ENCODE measurements around the gene UBAP2L. TPM values are rescaled to one million over a fixed set of nuclear protein-coding genes. Genes with fewer than 3 reads are reported as not detected.
"Not testable (repeated sequence)": the region's sequence is repeated elsewhere in the genome, so short reads cannot be mapped to it uniquely, and the experiment has no call there.

The UBAP2L gene
- total and polyA plus RNA-seq, 4 donors: 58.4 to 155 (median 99.7) TPM

- Histone ChIP-seq H3K4me1 (ENCODE audit: control insufficient read depth, insufficient read depth, low read length) (peaks cover 3% of the 10 kb centered on the region), H3K36me3 (ENCODE audit: control insufficient read depth, insufficient read depth, low read length) (peaks cover 19% of the 10 kb centered on the region), H3K27me3 (ENCODE audit: control insufficient read depth, insufficient read depth, low read length) (no peaks in the 10 kb centered on the region), H3K27ac (ENCODE audit: low read depth, low read length) (peak overlapping the region; percentile 97), H3K4me3 (ENCODE audit: low read depth, low read length) (peak overlapping the region; percentile 83), H3K9me3 (ENCODE audit: control insufficient read depth, insufficient read depth, low read length) (no peaks in the 10 kb centered on the region)
- DNase-seq (ENCODE audit: low read depth in 4 of 6, low spot score in 6 of 6): peak in 1 of 6 donors; percentile 9
- 45% methylated on average over 3 of the region's 5 CpGs for WGBS (ENCODE audit: insufficient coverage)
These were observed 1.2 kb upstream of the UBAP2L start for GRCh38 chr1:154219541-154219940.

DNA sequence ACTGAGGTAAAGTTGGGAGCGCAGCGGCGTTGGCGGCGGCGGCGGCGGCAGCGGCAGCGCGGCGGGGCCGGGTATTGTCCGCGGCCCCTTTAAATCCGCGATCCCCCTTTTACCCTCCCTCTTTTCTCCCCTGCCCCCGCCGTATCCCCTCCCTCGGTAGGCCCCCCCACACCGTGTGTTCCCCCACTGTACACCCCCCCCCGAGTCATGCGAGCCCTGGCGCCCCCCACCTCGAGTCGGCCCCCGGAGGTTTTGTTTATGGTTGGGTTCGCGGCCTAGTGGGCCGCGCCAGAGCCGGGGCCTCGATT is 169 bp downstream of the UBAP2L start:
- H3K4me1 ChIP-seq (ENCODE audit: control insufficient read depth, insufficient read depth, low read length): peaks cover 3% of the 10 kb centered on the region
- WGBS (ENCODE audit: insufficient coverage): 0% methylated on average over 9 of the region's 33 CpGs

DNA sequence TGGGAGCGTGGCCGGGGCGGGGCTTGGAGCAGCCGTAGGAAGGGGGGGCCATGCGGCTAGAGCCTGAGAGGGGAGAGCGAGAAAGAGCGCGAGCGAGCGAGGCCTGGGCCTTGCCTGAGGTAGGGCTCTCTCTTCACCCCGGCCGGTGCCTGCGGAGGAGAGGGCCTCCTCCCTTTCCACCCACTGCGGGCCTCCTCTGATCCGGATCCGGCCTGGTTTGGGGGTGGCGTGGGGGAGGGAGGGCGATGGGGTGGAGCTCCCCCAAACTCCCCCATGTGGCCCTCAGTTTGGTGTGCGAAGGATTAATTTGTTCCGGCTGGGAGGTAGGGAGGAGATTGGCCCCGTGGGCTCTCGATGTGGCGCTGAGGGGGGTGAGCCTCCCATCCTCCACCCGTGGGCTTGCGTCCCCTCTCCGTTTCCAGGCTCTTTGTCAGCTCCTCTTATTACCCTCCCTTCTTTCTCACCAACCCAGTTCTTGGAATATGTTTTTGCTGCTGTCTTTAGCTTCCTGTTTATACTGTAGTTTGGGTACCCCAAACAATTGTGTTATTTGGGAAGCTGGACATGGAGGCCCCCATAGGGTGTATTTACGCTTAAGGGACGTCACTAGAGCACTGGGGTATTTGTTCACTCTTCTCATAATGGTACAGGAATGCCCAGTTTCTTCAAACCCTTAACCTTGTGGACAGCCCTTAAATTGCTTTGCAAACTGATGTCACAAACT is 685 bp downstream of the UBAP2L start:
- H3K9me3 ChIP-seq (ENCODE audit: control insufficient read depth, insufficient read depth, low read length): no peaks in the 10 kb centered on the region
- peak overlapping the region; percentile 93 for H3K27ac ChIP-seq (ENCODE audit: low read depth, low read length)
- 0% methylated on average over 4 of the region's 28 CpGs for WGBS (ENCODE audit: insufficient coverage)
- H3K27me3 ChIP-seq (ENCODE audit: control insufficient read depth, insufficient read depth, low read length): no peaks in the 10 kb centered on the region
- peaks cover 18% of the 10 kb centered on the region for H3K36me3 ChIP-seq (ENCODE audit: control insufficient read depth, insufficient read depth, low read length)
- DNase-seq (ENCODE audit: low read depth in 4 of 6, low spot score in 6 of 6): peak in 5 of 6 donors; percentile 8 to 75 (median 29)
- H3K4me3 ChIP-seq (ENCODE audit: low read depth, low read length): peak overlapping the region; percentile 88
- H3K4me1 ChIP-seq (ENCODE audit: control insufficient read depth, insufficient read depth, low read length): peaks cover 3% of the 10 kb centered on the region

More for the DNA sequence above, 169 bp downstream of the UBAP2L start:
- Histone ChIP-seq H3K27me3 (ENCODE audit: control insufficient read depth, insufficient read depth, low read length) (no peaks in the 10 kb centered on the region), H3K27ac (ENCODE audit: low read depth, low read length) (peak overlapping the region; percentile 93), H3K9me3 (ENCODE audit: control insufficient read depth, insufficient read depth, low read length) (no peaks in the 10 kb centered on the region), H3K4me3 (ENCODE audit: low read depth, low read length) (peak overlapping the region; percentile 88), H3K36me3 (ENCODE audit: control insufficient read depth, insufficient read depth, low read length) (peaks cover 21% of the 10 kb centered on the region)
- peak in 1 of 6 donors; percentile 28 for DNase-seq (ENCODE audit: low read depth in 4 of 6, low spot score in 6 of 6)

DNA sequence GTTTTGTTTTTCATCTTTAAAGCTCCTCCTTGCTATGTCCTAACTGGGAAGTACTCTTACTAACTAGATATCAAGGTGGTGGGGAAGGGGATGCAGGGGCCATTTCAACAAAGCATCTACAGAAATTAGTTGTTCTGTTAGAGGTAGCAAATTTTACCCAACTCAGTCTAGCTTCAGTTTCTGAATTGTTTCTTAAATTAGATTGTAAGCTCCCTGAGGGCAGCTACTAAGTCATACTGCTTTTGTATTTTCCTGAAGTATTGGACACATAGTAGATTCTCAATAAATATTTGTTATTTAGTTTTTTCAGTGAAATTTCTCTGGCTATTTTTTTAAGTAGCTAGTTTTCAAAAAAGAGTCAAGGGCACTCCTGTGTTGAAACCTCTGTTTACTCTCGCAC is 1.8 kb downstream of the UBAP2L start:
- Histone ChIP-seq H3K4me1 (ENCODE audit: control insufficient read depth, insufficient read depth, low read length) (peaks cover 3% of the 10 kb centered on the region), H3K27me3 (ENCODE audit: control insufficient read depth, insufficient read depth, low read length) (no peaks in the 10 kb centered on the region), H3K36me3 (ENCODE audit: control insufficient read depth, insufficient read depth, low read length) (peaks cover 17% of the 10 kb centered on the region), H3K27ac (ENCODE audit: low read depth, low read length) (no peak overlapping the region), H3K9me3 (ENCODE audit: control insufficient read depth, insufficient read depth, low read length) (no peaks in the 10 kb centered on the region), H3K4me3 (ENCODE audit: low read depth, low read length) (peak overlapping the region; percentile 88)
- no CpG with 5 or more reads among the region's 1 CpG for WGBS (ENCODE audit: insufficient coverage)
- no peak for DNase-seq (ENCODE audit: low read depth in 4 of 6, low spot score in 6 of 6)

- Histone ChIP-seq H3K36me3 (ENCODE audit: control insufficient read depth, insufficient read depth, low read length) (peaks cover 17% of the 10 kb centered on the region), H3K4me1 (ENCODE audit: control insufficient read depth, insufficient read depth, low read length) (peaks cover 3% of the 10 kb centered on the region), H3K9me3 (ENCODE audit: control insufficient read depth, insufficient read depth, low read length) (no peaks in the 10 kb centered on the region), H3K27me3 (ENCODE audit: control insufficient read depth, insufficient read depth, low read length) (no peaks in the 10 kb centered on the region), H3K27ac (ENCODE audit: low read depth, low read length) (no peak overlapping the region), H3K4me3 (ENCODE audit: low read depth, low read length) (no peak overlapping the region)
- DNase-seq (ENCODE audit: low read depth in 4 of 6, low spot score in 6 of 6): no peak
- no CpG with 5 or more reads among the region's 1 CpG for WGBS (ENCODE audit: insufficient coverage)
These were observed 2.2 kb downstream of the UBAP2L start for GRCh38 chr1:154222918-154223317.

DNA sequence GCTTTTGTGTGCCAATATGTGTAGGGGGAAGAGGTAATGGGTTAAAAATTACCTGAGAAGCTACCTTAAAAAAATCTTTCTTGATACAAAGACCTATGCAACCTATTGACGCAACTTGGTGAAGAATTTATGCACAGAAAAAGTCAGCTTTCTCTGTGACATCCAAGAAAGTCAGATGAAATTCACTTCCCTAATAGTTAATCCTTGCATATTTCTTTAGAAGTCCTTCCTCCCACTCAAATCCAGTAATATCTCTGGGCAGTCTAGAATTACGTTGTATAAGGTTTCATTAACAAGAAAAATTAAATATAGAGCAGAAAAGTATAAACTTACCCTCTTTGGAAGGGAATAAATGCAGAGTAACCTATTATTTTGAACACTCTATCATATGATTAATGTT is 2.9 kb downstream of the UBAP2L start:
- H3K4me3 ChIP-seq (ENCODE audit: low read depth, low read length): no peak overlapping the region

DNA sequence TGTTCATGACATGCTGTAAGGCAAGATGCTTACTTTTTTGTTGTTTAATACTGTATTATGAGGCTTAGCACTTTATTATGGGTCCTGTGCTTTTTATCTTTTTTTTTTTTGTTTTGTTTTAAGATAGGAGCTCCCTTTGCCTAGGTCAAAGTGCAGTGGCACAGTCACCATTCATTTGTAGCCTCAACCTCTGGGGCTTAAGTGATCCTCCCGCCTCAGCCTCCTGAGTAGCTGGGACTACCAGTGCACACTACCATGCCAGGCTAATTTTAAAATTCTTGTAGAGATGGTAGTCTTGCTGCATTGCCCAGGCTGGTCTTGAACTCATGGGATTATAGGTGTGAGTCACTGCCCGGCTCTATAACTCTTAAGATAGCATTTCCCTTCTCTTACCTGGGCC is 4.6 kb downstream of the UBAP2L start:
- no peak overlapping the region for H3K4me3 ChIP-seq (ENCODE audit: low read depth, low read length)
- WGBS (ENCODE audit: insufficient coverage): no CpG with 5 or more reads among the region's 2 CpGs
- H3K27ac ChIP-seq (ENCODE audit: low read depth, low read length): no peak overlapping the region
- DNase-seq (ENCODE audit: low read depth in 4 of 6, low spot score in 6 of 6): no peak
- peaks cover 35% of the 10 kb centered on the region for H3K36me3 ChIP-seq (ENCODE audit: control insufficient read depth, insufficient read depth, low read length)
- H3K9me3 ChIP-seq (ENCODE audit: control insufficient read depth, insufficient read depth, low read length): no peaks in the 10 kb centered on the region
- H3K4me1 ChIP-seq (ENCODE audit: control insufficient read depth, insufficient read depth, low read length): no peaks in the 10 kb centered on the region
- no peaks in the 10 kb centered on the region for H3K27me3 ChIP-seq (ENCODE audit: control insufficient read depth, insufficient read depth, low read length)

More for the DNA sequence above, 2.9 kb downstream of the UBAP2L start:
- Histone ChIP-seq H3K9me3 (ENCODE audit: control insufficient read depth, insufficient read depth, low read length) (no peaks in the 10 kb centered on the region), H3K4me1 (ENCODE audit: control insufficient read depth, insufficient read depth, low read length) (peaks cover 3% of the 10 kb centered on the region), H3K27me3 (ENCODE audit: control insufficient read depth, insufficient read depth, low read length) (no peaks in the 10 kb centered on the region), H3K27ac (ENCODE audit: low read depth, low read length) (no peak overlapping the region), H3K36me3 (ENCODE audit: control insufficient read depth, insufficient read depth, low read length) (peaks cover 23% of the 10 kb centered on the region)
- DNase-seq (ENCODE audit: low read depth in 4 of 6, low spot score in 6 of 6): no peak
- WGBS (ENCODE audit: insufficient coverage): 100% methylated on average over 1 of the region's 2 CpGs

DNA sequence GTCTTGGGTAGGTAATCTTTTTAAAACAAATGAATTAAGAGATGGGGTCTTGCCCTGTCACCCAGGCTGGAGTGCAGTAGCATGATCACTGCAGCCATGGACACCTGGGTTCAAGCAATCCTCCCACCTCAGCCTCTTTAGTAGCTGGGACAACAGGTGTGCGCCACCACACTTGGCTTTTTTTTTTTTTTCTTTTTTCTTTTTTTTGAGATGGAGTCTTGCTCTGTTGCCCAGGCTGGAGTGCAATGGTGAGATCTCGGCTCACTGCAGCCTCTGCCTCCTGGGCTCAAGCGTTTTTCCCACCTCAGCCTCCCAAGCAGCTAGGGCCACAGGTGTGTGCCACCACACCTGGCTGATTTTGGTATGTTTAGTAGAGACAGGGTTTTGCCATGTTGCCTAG is 10.4 kb downstream of the UBAP2L start:
- H3K36me3 ChIP-seq (ENCODE audit: control insufficient read depth, insufficient read depth, low read length): peaks cover 72% of the 10 kb centered on the region
- H3K4me3 ChIP-seq (ENCODE audit: low read depth, low read length); H3K27ac ChIP-seq (ENCODE audit: low read depth, low read length); H3K9me3 ChIP-seq (ENCODE audit: control insufficient read depth, insufficient read depth, low read length); H3K27me3 ChIP-seq (ENCODE audit: control insufficient read depth, insufficient read depth, low read length); DNase-seq (ENCODE audit: low read depth in 4 of 6, low spot score in 6 of 6); H3K4me1 ChIP-seq (ENCODE audit: control insufficient read depth, insufficient read depth, low read length): not testable (repeated sequence)
- WGBS (ENCODE audit: insufficient coverage): no CpG with 5 or more reads among the region's 3 CpGs

DNA sequence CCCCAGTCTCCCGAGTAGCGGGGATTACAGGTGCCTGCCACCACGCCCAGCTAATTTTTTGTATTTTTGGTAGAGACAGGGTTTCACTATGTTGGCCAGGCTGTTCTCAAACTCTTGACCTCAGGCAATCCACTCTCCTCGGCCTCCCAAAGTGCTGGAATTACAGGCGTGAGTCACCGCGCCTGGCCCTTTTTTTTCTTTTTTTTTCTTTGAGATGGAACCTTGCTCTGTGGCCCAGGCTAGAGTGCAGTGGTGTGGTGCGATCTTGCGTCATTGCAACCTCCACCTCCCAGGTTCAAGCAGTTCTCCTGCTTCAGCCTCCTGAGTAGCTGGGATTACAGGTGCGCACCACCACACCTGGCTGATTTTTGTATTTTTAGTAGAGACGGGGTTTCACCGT is 12.4 kb downstream of the UBAP2L start:
- H3K9me3 ChIP-seq (ENCODE audit: control insufficient read depth, insufficient read depth, low read length); H3K4me1 ChIP-seq (ENCODE audit: control insufficient read depth, insufficient read depth, low read length); H3K4me3 ChIP-seq (ENCODE audit: low read depth, low read length); H3K27ac ChIP-seq (ENCODE audit: low read depth, low read length); H3K27me3 ChIP-seq (ENCODE audit: control insufficient read depth, insufficient read depth, low read length); DNase-seq (ENCODE audit: low read depth in 4 of 6, low spot score in 6 of 6): not testable (repeated sequence)
- WGBS (ENCODE audit: insufficient coverage): 95% methylated on average over 4 of the region's 12 CpGs
- H3K36me3 ChIP-seq (ENCODE audit: control insufficient read depth, insufficient read depth, low read length): peaks cover 69% of the 10 kb centered on the region

- no peak for DNase-seq (ENCODE audit: low read depth in 4 of 6, low spot score in 6 of 6)
- no peaks in the 10 kb centered on the region for H3K27me3 ChIP-seq (ENCODE audit: control insufficient read depth, insufficient read depth, low read length)
- WGBS (ENCODE audit: insufficient coverage): no CpG with 5 or more reads among the region's 4 CpGs
- peaks cover 53% of the 10 kb centered on the region for H3K36me3 ChIP-seq (ENCODE audit: control insufficient read depth, insufficient read depth, low read length)
- no peaks in the 10 kb centered on the region for H3K9me3 ChIP-seq (ENCODE audit: control insufficient read depth, insufficient read depth, low read length)
- H3K27ac ChIP-seq (ENCODE audit: low read depth, low read length): no peak overlapping the region
- H3K4me1 ChIP-seq (ENCODE audit: control insufficient read depth, insufficient read depth, low read length): no peaks in the 10 kb centered on the region
- no peak overlapping the region for H3K4me3 ChIP-seq (ENCODE audit: low read depth, low read length)
These were observed 16.1 kb downstream of the UBAP2L start for GRCh38 chr1:154236855-154237254.
